ENCODE results near the gene PDK3.
A peak's percentile ranks its signal among the peaks of the same experiment; 100 is the strongest.

PDK3 gene

DNA sequence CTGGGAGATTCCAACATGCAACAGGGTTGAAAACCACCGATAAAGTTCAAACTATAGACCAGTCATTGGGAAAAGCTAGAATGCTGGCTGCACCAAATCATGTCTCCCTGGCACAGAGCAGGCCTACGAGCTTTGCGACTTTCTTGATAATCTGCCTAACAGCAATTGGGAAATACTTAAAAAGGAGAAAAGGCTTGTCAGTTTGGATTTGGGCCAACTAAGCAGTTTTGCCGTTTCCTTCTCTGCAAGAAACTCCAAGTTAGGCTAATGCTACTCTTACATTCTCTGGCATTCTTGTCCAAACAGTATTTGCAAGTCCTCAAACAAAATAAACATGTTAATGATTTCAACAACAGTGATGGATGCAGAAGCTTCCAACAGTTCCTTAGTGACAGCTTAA lies 87.9 kb downstream of the PDK3 start:
- no peak for DNase-seq

DNA sequence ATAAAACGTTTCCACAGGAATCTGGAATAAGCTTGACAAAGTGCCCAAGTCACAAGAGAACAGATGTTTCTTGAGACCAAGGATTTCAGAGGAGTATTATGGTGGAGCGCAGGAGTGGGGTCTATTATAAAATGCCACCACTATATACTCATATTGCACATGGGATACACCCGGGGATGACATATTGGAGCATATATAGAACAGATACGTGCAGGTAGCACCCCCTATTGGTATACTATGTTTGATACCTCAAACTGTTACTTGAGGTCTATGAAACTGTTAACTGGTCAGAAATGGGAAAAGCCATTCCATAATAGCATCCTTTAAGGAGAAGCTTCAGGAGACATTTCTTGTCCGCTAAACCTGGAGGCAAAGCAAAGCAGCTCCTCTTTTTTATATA lies 96.0 kb downstream of the PDK3 start:
- DNase-seq = no peak

DNA sequence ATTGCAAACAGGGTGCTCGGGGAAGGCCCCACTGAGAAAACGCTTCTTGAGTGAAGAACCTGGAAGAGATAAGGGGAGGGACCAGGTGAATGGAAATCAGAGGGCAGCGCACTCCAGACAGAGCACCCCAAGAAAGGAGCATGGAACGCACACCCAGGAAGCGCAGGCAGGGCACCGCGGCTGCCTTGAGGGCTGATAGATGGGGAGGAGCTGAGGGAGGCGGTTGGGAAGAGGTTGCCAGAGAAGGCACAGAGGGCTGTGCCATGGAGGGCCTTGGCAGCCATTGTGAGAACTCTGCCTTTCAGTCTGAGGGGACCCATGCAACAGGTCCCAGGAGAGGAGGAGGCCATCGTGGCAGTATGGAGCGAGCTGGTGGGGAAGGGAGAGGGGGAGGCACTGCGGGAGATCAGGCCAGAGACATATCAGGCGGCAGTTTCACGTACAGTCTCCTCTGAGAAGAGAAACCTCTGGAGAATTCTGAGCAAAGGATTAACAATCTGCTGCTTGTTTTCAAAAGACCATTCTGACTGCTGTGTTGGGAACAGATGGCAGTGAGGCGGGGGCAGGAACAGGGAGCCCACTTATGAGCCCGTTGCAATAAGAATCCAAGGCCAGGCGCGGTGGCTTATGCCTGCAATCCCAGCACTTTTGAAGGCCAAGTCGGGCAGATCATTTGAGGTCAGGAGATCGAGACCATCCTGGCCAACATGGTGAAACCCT lies 98.4 kb downstream of the PDK3 start:
- DNase-seq = peak in 11 of 51 donors; percentile 0 to 12 (median 2)

DNA sequence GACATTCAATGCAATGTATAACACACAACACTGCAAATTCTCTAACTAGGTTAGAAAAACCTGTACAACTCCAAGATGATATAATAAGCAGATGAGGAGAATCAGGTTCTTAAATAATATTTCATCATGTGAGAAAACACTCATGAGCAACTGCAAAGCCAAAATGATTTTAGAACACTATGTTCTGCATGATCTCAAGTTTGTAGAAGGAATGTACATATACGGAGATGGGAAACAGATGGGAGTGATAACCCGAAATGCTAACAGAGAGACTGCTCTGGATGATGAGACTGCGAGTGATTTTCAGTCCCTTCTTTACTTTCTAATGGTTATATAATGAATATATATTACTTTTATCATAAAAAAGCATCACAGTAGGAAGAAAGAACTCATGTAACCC lies 101.2 kb downstream of the PDK3 start:
- no peak for DNase-seq

DNA sequence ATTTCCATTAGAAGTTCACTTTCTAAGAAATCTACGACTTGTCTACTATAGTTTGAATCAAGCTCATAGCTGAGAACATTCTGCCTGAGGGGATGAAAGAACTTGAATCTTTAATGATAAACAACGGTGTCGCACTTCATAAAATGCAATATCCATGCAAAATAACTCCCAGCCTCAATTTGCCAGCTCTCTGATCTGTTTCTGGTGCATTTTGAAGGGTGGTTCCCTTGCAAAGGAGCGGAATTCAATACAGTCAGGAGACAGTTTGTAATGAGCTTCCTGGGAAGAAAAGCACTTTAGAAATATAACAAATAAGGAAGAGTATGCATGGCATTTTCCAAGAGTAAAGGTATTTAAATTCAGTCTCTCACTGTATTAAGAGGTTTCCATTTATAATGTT lies 102.1 kb downstream of the PDK3 start:
- no peak for DNase-seq

DNA sequence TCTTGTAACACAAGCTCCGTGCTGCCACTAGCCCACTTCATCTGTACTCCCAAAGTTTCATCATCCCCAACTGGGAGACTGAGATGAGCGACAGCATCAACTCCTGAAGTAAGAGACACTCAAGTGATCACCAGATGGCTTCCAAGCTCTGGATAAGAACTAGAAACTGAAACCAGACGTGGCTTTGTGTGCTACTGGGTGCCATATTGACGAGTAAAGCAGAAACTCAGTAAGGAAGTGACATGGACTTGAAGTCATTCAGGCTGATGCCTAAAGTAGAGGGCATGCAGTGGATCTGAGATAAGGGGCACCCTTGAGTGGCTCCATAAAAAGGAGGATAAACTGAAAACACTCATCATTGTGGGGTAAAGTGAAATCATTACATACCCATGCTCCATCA lies 109.7 kb downstream of the PDK3 start:
- no peak for DNase-seq

DNA sequence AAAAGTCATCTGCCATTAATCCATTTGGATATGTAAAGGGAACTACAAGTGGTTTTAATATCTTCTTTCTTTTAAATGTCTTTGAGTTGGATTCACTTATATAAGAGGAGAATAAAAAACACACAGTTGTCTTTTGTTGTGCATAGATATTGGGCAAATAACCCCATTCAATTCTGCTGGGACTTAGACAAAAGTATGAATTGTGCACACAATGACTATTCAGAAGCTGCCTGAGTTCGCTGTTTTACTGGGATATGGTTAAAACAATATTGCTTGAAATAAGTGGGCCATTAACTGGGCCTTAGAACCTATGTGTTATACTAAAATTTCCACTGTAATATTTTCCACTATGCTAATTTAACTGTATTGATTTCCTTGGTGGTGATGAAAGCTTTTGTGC lies 110.4 kb downstream of the PDK3 start:
- peak in 1 of 51 donors; percentile 5 for DNase-seq

DNA sequence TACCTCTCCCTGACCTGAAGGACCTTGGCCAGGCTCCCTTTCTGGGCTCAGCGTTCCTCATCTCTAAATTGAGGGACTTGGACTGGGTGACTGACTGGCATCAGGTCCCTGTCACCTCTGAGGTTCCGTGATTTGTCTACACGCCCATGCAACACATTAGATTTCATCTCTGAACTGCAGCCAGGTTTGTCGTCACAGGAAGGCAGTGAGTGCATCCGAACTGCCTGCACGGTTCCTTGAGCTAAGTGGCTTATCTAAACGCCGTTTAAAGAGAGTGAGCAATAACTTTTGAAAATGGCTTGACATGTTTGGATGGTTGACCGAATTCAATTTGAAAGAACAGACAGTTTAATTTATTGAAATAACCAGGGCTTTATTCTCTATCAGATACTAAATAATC lies 112.0 kb downstream of the PDK3 start:
- no peak for DNase-seq

Measured in hypothalamus (tissue), 51 donors.